Urinary bladder (tissue), 4 donors: ENCODE measurements around the gene DYNLT1. TPM values are rescaled to one million over a fixed set of nuclear protein-coding genes. Genes with fewer than 3 reads are reported as not detected.
"Not testable (repeated sequence)": the region's sequence is repeated elsewhere in the genome, so short reads cannot be mapped to it uniquely, and the experiment has no call there.

Source experiments
- DNase-seq: peaks from one replicate; pipeline ENCODE4 v3.0.0-alpha.2; 2015; ENCODE audit errors: extremely low spot score
- H3K27ac ChIP-seq: one replicate; pipeline ENCODE4 v1.5.1; 2013; ENCODE audit warnings: low read depth, mild to moderate bottlenecking, moderate library complexity
- H3K36me3 ChIP-seq: one replicate; pipeline ENCODE4 v1.6.1; 2013; ENCODE audit warnings: mild to moderate bottlenecking, moderate library complexity; ENCODE audit not compliant: insufficient read depth
- H3K4me1 ChIP-seq: one replicate; pipeline ENCODE4 v1.6.1; 2013; ENCODE audit warnings: mild to moderate bottlenecking, moderate library complexity; ENCODE audit not compliant: insufficient read depth
- H3K4me3 ChIP-seq: one replicate; pipeline ENCODE4 v1.5.1; 2013; ENCODE audit warnings: low read depth, low read length
- WGBS: extraction: QIAGEN DNeasy Blood & Tissue Kit; methylation state at CpG from one replicate; pipeline ENCODE4 v1.1.7; 2013; 5-methylcytosine and 5-hydroxymethylcytosine counted together
- polyA plus RNA-seq: library from polyadenylated mRNA; stranded (reverse); fragments of 200-250 nt; gene quantifications from one replicate; pipeline ENCODE4 v1.2.3, GENCODE V29; 2013
- total RNA-seq: library from RNA; depleted of rRNA; stranded (reverse); fragments of >200 nt; gene quantifications from one replicate; pipeline ENCODE4 v1.2.3, GENCODE V29; 2014
- donor health status: healthy with polysubstance abuse.
- donor health status: healthy.

DYNLT1 gene
- total and polyA plus RNA-seq, 2 donors: 64.8 to 193 TPM

- not testable (repeated sequence) for H3K36me3 ChIP-seq, H3K27ac ChIP-seq, DNase-seq, H3K4me1 ChIP-seq, H3K4me3 ChIP-seq
- 96% methylated on average over 3 of the region's 3 CpGs for WGBS
Measured at GRCh38 chr6:158614606-158615005, 29.9 kb downstream of the DYNLT1 start.

DNA sequence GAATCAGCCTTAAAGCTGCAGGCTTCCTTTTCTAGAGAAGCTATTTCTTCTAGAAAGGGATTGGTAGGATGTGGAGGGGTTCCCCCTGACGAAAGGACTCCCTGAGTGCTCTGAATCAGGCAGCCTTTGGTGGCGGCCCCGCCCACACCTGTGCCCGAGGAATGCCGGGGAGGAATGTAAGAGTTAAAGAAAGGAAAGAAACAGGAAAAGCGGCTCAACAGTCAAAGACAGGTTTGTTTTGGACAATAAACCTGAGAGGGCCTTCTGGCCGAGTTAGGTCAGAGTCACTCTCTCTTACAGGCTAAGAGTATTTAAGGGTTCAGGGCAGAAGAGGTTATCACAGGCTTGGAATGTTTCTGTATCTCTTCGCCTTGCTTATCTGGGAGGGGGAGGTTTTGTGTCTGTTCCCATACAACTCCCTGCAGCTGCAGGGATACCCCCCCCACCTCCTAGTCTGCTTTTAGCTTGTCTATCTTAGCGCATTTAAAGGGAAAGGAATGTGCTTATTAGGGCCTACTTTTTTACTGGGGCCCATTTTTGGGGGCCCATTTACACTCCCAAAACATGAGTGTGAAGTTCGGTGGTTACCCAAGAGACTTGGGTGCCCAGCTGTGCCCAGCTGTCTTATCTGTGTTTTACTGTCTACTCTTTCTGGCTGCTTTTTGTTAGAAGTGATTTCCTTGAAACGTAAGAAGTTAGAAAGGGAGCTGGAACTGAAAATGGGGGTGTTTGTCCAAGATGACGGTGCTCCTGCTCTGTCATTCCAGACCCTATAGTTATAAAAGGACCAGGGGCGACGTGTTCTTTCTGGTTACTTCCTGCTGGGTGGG, 32.8 kb downstream of the DYNLT1 start:
- H3K27ac ChIP-seq: no peak overlapping the region
- no peaks in the 10 kb centered on the region for H3K4me1 ChIP-seq
- H3K4me3 ChIP-seq: no peak overlapping the region
- no peak for DNase-seq
- 70% methylated on average over 14 of the region's 14 CpGs for WGBS
- no peaks in the 10 kb centered on the region for H3K36me3 ChIP-seq

GRCh38 chr6:158611039-158611438, 33.5 kb downstream of the DYNLT1 start:
- Histone ChIP-seq H3K4me1 (no peaks in the 10 kb centered on the region), H3K36me3 (no peaks in the 10 kb centered on the region), H3K27ac (no peak overlapping the region), H3K4me3 (no peak overlapping the region)
- 77% methylated on average over 3 of the region's 3 CpGs for WGBS
- no peak for DNase-seq

DNA sequence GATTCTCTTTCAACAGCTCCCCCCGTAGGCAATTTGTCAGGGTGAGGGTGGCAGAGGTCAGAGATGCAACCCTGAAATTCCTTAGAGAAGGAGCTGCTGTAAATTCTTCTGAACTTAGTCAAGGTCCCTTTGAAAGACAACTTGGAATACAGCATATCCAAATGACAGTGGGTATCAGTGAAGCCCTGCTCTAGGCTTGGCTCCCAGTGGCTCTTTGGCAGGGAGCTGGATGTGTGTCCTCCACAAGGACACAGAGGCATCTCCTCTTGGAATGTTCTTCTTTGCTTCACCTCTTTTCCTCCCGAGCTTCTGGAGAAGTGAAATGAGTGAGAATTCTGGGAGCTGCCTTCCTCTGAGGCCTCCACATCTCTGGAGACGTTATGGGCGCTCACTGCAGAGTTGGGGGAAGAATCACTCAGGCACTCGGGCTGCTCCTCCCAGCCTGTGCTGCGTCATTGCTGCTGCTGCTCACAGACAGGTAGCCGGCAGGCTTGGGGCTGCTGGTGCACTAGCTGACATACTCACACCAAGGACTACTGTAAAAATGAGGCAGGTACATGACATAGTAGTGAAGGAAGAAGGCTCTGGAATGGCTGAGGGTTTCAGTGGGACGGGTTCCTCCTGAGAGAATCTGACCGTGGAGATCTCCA, 34.1 kb downstream of the DYNLT1 start:
- no peaks in the 10 kb centered on the region for H3K36me3 ChIP-seq
- H3K4me1 ChIP-seq: no peaks in the 10 kb centered on the region
- no peak overlapping the region for H3K27ac ChIP-seq
- DNase-seq: no peak
- no peak overlapping the region for H3K4me3 ChIP-seq
- WGBS: 84% methylated on average over 9 of the region's 9 CpGs

DNA sequence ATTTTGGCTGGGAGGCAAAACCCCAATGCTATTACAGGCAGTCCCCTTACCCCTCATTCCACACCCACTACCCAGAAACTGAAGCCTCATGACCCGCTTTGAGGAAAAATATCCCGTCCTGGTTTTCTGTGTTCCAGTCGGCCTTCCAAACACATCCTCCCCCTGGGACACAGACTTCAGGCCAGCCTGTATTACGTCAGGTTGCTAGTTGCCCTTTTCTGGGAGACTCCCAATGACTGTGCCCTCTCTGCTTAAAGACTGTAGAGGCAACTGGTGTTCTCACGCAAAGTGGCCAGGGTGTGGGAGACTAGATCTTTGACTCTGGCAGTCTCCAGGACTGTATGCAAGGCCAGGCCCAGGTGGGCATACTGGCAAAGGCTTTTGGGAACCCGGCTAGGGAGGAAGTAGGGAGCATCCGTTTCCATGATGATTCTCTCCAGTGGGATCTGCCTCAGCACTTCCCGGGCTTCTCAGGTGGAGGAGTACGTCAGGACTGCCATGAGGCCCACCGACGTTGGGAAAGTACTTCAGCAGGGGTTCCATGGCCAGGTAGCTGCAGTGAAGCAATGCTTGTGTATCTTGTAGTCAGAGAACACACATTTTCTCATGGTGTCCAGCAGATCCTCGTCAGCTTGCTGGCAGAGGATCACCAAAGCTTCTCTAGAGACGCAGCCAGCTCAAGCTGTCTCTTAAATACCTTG, 34.9 kb downstream of the DYNLT1 start:
- no peaks in the 10 kb centered on the region for H3K4me1 ChIP-seq

DNA sequence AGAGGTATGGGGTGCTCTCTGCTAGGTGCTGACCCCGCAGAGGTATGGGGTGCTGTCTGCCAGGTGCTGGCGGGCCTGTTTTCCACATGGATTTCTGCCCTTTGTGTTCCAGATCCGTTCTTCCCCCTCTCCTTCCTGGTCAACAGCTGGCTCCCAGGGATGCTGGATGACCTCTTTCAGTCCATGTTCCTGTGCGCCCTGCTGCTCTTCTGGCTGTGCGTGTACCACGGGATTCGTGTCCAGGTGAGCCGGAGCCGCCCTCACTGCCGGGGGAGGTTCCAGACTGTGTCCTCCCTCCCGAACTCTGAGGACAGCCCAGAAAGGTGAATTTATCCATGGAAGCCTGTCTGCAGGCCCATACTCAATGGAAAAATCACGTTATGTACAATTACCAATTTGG, 36.3 kb downstream of the DYNLT1 start:
- no peaks in the 10 kb centered on the region for H3K36me3 ChIP-seq
- H3K27ac ChIP-seq: no peak overlapping the region
- DNase-seq: no peak
- 95% methylated on average over 12 of the region's 12 CpGs for WGBS
- H3K4me3 ChIP-seq: no peak overlapping the region
- no peaks in the 10 kb centered on the region for H3K4me1 ChIP-seq

More for the DNA sequence above, 34.9 kb downstream of the DYNLT1 start:
- 90% methylated on average over 13 of the region's 13 CpGs for WGBS
- Histone ChIP-seq H3K27ac (no peak overlapping the region), H3K36me3 (no peaks in the 10 kb centered on the region), H3K4me3 (no peak overlapping the region)
- DNase-seq: no peak

GRCh38 chr6:158607411-158608170, 37.0 kb downstream of the DYNLT1 start:
- no peak overlapping the region for H3K4me3 ChIP-seq
- no peak for DNase-seq
- WGBS: 92% methylated on average over 14 of the region's 14 CpGs
- H3K4me1 ChIP-seq: no peaks in the 10 kb centered on the region
- no peak overlapping the region for H3K27ac ChIP-seq
- no peaks in the 10 kb centered on the region for H3K36me3 ChIP-seq

- no peaks in the 10 kb centered on the region for H3K36me3 ChIP-seq
- WGBS: 94% methylated on average over 7 of the region's 7 CpGs
- H3K4me1 ChIP-seq: no peaks in the 10 kb centered on the region
- no peak for DNase-seq
- H3K27ac ChIP-seq: no peak overlapping the region
- no peak overlapping the region for H3K4me3 ChIP-seq
Measured at GRCh38 chr6:158606935-158607334, 37.6 kb downstream of the DYNLT1 start.

DNA sequence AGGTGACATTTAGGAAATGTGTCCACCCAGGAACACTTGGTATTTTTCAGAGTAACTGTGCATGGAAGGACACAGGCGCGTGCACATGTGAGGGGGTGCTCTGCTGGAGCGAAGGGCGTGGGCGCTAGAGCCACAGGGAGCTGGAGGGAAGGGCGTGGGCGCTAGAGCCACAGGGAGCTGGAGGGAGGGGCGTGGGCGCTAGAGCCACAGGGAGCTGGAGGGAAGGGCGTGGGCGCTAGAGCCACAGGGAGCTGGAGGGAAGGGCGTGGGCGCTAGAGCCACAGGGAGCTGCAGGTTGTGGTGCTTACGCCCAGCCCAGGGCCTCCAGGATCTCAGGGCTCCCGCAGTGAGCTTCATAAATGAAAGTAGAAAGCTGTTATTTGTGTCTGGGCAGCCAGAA, 38.5 kb downstream of the DYNLT1 start:
- DNase-seq, H3K27ac ChIP-seq, H3K4me3 ChIP-seq, H3K36me3 ChIP-seq, H3K4me1 ChIP-seq: not testable (repeated sequence)
- WGBS: 96% methylated on average over 15 of the region's 15 CpGs

DNA sequence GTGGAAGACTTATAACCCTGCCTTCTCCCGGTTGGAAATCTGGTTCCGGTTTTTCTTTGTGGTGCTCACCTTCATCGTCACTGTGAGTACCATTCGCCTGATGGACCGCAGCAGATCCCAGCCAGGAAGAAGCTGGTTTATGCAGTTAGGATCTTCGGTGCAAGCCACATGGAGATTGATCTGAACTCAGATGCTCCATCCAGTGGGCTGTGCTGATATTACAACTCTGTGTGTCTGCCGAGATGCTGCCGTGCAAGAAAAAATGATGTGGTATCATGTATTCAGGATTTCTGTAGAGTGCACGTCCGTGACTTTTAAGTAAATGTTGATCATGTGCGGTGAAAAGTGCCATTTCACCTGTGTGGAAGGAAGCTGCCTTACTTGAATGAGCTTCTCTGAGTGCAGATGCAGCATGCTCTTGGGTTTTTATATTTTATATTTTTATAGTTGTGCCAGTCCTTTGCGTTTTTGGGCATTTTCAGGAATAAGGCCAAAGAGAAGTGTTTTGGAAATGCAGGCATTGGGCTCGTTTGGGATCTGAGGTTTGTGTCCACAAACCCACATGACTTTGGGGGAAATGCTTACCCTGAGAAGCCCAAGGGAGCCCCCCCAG, 39.2 kb downstream of the DYNLT1 start:
- peak; percentile 33 for DNase-seq
- H3K4me3 ChIP-seq: no peak overlapping the region
- WGBS: 44% methylated on average over 13 of the region's 13 CpGs
- no peaks in the 10 kb centered on the region for H3K4me1 ChIP-seq
- no peak overlapping the region for H3K27ac ChIP-seq
- no peaks in the 10 kb centered on the region for H3K36me3 ChIP-seq

DNA sequence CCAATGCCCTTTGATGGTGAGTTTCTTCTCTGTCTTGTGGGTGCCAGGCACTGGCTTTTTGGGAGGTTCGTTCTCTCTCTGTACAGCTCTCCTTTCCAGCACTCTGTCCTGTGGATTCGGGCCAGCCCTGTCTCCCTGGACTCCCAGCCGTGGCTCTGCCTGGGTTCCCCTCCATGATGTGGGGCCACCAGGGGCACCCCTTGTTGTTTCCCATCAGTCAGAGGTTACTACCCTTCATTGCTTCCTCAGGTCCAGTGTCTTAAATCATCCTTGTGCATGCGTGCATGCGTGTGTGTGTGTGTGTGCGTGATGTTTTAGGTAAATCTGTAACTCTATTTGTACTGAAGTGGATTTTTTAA, 40.5 kb downstream of the DYNLT1 start:
- Histone ChIP-seq H3K36me3 (no peaks in the 10 kb centered on the region), H3K4me1 (no peaks in the 10 kb centered on the region), H3K4me3 (no peak overlapping the region), H3K27ac (no peak overlapping the region)
- DNase-seq: no peak
- 92% methylated on average over 6 of the region's 6 CpGs for WGBS

GRCh38 chr6:158603261-158604047, 41.1 kb downstream of the DYNLT1 start:
- no peak overlapping the region for H3K4me3 ChIP-seq
- DNase-seq: no peak
- 79% methylated on average over 15 of the region's 15 CpGs for WGBS
- H3K27ac ChIP-seq: no peak overlapping the region
- no peaks in the 10 kb centered on the region for H3K36me3 ChIP-seq
- no peaks in the 10 kb centered on the region for H3K4me1 ChIP-seq
